GM15510 (cell line): ENCODE results near the gene MYL12B.
A peak's percentile ranks its signal among the peaks of the same experiment; 100 is the strongest.

Source experiments
- POLR2A ChIP-seq: IDR thresholded peaks from 3 replicates; pipeline ENCODE4 v1.6.1; 2011; ENCODE audit warnings: borderline replicate concordance; ENCODE audit not compliant: insufficient read length; ENCODE audit errors: extremely low read depth

The MYL12B gene

DNA sequence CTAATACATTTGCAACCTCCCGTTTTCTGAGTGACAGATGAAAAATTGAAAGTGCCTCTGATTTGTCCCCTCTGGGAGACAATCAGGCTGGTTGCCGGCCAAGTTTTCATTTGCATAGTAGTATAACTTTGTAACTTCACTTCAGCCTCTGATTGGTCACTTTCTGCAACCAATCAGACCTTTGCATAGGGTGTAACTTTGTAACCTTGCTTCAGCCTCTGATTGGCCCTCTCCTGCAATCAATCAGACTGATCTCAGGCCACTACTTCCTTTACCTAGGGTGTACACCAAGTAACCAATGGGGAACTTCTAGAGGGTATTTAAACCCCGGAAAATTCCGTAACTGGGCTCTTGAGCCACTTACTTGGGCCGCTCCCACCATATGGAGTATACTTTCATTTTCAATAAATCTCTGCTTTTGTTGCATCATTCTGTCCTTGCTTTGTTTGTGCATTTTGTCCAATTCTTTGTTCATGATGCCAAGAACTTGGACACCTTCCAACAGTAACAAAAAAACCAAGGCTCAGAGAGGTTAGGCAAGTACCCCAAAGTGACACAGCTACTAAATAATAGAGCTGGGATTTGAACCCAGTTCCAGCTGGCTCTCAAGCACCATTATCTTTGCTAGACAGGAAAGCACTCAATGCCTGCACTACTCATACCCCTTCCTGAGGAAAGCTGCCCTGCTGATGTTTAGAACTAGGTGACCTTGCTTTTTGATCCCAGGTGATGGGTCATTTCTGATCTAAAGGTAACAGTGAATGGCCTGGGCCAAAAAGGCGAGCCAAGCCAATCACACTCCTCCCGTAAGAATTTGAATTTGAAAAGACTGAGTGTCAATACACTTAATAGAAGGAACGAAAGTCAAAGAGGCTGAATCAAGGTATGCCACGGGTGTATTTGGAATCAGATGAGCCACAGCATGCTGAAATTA lies 31.3 kb upstream of the MYL12B start:
- no peak for TF ChIP-seq POLR2A

DNA sequence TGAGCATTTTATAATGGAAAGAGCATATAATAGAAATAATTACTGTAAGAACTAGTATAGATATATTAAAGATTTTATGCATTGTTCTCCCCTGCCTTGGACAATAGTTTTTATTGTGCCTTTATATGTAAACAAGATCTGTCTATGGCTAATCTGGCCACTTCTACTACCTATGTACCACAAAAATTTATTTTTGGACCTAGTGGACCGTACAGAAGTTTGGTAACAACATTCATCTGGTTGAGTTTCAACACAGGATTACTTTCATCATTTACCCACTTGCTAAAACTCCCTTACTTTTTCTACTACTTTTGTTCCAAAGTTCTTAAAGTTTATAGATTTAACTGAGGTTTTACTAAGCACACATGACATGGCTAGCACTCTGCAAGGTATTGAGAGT lies 28.9 kb upstream of the MYL12B start:
- no peak for TF ChIP-seq POLR2A

DNA sequence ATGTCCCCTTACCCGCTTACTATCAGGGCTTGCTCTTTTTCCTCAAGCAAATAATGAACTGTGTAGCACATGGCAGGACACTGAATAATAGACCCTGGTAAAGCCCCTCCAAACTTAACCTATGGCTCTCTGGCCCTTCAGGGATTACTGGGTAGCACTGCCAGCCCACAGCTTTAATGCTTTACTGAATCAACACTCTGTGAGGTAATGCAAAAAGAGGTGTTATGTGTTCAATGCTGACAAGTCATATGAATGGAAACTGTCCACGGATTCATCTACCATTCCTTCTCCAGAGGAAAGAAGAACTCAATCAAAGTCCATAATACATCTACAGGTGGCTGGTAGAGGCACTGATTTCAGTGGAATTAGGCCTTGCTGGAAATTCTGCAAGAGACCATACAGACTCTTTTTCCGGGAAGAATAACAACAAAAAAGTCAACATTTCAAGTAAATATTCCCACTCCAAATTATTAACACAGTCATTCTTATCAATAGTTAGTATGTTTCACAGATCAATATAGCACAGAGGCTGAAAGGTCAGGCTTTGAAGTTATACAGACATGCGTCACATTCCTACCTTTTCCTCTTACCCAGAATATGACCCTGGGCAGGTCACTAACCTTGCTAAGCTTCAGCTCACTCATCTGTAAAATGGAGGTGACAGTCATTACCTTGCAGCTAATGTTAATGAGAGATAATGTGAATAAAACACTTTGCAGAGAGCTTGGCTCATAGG lies 28.3 kb upstream of the MYL12B start:
- no peak for TF ChIP-seq POLR2A

DNA sequence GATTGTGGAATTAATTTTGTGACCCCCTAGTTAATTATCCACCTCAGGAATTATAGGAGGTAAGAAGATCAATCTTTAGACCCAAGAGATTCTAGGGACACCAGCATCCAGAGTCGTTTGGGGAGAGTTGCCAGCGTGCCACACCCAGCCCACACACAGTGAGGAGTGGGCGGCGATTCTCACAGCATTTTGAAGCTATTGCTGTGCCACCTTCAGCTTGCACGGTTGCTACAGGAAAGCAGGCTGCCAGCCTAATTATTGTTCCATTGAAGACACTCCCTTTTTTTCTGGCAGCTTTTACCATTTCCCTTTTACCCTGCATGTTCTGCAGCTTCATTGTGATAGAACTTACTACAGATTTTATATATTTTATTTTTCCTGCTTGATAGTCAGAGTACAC lies 27.5 kb upstream of the MYL12B start:
- TF ChIP-seq POLR2A = no peak

DNA sequence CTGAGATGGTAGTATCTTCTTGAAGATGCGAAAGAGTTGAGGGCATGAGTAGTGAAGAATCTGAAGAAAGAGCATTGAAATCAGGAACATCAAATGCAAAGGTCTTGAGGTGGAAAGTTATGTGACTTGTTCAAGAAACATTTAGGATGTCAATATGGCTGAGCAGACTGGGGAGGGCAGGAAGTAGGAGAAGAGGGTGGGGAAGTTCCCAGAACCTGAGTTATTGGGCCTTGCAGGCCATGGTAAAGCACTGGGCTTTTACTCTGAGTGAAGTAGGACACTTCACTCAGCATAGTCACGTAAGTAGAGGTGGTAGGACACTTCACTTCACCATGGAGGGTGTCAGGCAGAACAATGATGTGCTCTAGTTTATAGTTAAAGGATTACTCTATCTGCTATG lies 26.1 kb upstream of the MYL12B start:
- no peak for TF ChIP-seq POLR2A

DNA sequence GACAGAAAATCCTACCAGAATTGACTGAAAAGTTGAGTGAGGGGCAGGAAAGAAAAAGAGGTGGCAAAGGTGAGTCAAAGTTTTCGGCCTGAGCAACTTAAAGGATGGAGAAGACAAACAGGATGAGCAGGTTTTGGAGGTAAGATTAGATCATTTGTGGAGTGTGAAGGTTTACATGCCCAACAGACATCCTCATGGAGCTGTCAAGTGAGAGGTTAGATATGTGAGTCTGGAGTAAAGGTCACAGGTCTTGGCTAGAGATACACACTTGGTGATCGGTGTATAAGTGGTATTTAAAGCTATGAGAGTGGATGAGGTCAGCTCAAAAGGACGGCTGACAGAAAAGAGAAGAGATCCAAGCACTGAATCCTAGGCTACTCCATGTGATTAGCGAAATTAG lies 25.5 kb upstream of the MYL12B start:
- TF ChIP-seq POLR2A = no peak

DNA sequence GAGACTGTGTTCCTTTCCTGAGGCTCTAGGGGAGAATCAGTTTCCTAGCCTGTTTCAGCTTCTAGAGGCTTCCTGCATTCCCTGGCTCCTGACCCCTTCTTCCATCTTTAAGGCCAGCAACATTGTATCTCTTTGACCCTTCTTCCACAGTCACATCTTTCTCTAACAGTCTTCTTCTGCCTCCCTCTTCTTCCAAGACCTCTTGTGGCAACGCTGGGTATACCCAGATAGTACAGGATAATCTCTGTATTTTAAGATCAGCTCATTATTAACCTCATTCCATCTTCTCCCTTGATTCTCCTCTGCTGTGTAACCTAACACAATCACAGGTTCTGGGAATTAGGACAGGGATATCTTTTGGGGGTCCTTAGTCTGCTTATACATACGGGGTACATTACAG lies 23.2 kb upstream of the MYL12B start:
- TF ChIP-seq POLR2A = no peak

DNA sequence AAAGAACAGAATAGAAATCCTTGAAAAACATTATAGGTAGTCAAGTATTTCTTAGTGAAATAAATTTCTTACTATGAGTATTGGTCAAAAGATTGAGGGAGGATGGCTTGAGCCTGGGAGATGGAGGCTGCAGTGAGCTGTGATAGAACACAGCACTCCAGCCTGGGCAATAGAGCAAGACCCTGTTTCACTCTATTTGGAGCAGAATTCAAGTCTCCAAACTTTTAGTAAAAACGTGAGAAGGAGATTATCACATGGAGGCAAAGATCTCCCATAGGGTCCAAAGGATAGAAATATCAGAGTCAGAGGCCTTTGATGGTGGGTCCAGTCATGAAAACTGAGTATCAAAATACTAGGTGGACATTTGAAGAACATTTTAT lies 16.8 kb upstream of the MYL12B start:
- TF ChIP-seq POLR2A = no peak

DNA sequence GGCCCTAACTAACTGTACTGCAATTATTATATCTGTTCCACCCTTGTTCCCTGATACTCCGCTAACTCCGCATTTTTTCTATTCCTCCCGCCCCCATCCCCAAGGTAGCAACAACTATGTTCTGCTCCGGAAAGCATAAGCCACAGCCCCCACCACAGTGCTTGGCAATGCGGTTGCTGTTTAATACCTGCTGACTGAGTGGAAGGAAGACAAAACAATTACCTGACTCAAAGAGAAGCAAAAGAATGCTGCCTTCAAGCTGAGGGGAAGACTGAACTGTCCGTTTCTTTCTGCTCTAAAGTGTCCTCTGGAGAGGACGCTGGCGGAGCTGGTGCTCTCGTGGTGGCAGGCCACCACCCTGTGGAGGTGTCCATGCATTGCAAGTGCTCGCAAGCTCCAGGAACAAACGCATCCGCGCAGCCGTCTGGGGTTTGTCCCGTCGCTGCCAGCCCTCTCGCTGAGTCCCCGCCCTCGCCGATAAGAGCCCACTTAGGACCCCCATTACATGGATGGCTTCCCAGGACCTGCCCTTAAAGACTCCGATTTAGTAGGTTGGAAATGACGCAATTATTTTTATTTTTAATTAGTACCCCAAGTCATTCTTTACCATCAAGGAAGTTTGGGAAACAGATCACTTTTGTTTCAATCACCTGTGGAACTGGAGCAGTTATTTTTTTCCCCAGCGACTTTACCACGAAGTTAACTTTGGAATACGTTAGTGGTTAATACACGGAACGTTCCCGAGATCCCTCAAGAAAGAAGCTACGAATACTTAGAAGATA lies 15.9 kb upstream of the MYL12B start:
- TF ChIP-seq POLR2A = peak; percentile 34

DNA sequence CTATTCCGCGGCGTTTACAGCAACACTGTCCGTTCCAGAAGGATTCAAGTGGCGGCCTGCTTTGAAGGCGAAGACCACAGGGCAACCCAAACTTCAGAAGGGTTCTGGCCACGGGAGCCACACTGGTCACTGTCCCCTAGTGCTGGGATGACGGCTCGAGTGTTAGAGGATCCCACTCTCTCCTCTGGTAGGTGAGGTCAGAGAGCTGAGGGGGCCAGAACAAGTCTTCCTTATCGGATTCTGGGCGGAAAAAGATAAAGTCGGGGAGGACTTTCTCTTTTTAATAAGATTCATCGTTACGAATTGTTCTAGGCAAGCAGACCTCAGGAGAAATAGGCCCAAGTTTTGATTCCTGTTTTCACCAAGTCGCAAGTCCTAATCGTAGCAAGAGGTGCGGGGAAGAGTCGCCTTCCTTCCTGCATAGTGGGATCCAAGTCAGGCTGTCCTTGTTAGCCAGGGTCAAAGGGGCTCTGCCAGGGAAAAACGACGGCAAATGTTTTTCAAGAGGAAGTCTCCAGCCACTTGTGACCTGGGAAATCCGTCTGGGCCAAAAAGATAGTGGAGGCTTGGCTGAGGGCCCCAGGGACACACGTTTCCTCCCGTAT lies 15.2 kb upstream of the MYL12B start:
- no peak for TF ChIP-seq POLR2A

DNA sequence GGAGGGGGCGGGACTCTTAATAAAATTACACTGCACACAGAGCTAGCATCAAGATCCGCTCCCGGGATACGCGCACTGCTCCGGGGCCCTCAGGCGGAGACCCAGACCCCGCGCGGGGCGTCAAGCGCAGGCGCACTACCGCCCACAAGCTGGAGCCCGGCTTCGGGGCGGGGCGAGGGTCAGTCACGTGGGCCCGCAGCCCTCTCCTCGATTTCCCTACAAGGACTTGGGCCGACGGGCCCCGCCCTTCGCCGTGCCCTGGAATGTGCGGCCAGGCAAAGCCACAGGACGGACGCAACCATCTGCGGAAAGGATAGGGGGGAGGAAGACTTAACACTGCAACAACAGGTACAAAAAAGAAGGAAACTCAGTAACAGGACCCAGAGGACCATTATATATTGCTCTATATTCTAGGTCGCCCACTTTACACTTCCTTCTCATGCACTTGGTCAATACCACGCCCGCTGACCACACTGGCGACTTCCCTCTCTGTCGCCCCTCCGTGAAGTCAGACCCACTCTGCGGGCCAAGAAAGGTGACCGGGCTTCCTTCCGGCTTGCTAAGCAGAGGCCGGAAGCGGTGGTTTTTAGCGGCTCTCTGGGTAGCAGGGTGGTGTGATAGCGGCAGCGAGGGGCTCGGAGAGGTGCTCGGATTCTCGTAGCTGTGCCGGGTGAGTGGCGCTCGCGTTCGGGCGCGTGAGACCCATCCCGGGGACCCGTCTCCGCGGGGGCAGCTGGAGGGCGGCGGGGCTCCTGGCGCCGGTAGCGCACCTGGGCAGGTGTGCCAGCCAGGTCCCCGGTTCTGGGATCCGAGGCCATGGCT lies 14.5 kb upstream of the MYL12B start, which contains the start of gene MYL12A:
MYL12A (plus strand) TSS at position 562 of the 822 bp plus-strand sequence. CDS start 5,447 bp downstream, outside the sequence.
- TF ChIP-seq POLR2A = peak; percentile 98

DNA sequence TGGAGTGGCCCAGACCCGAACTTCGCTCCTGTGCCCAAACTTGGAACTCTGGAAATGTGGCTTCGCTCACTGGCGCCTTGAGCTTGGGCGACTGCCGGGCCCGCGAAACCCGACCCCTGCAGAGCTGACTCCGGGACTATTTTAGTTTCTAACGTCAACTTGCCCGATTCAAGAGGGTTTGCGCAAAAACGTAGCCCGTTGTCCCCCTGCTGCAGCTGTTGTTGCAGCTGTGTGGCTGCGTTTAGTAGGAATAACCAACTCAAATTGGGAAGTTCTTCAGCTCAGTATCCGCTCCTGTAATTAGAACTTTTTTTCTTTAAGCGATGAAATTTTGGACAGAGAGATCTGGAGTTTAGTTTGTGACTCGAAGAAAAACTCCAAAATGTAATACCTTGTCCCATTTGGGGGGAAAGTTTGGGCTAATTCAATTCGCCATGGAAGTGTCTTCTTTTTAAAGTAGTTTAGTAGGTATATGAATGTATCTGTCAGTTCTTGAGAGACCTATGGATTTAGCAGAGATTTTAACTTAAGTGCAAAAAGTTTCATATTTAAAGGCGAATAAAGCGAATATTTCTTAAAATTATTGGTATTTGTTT lies 13.8 kb upstream of the MYL12B start:
- no peak for TF ChIP-seq POLR2A

DNA sequence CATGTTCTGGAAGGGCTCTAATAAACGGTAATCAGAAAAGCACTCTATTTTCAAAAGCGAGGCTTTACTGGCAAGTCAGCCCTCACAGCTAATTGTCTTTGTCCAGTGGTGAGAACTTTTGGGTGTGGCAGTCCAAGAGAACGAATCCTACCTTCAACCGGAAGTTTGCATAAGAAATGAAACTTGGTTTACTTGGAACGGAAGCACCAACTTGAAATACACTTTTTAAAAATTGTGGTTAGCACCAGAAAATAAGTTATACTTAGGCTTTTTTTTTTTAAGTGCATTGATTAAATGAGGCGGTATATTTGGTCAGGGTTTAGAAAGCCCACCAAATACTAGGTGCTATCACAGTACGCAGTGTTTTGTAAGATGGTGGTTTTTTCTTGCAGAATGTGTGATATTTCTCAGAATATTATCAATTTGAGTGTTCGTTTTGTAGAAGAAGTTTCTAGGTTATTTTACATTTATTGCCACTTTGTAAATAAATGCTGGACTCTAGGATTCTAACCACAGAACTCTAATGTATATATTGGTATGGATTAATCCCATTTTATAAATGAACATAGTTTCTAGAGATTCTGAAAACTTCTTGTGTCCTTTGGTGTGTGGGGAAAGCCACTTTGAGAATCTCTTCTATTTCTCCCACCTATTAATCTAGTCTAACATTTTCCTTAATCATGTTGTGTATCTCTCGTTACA lies 13.1 kb upstream of the MYL12B start:
- no peak for TF ChIP-seq POLR2A
